ENCODE data around the gene GOLIM4.

- TF ChIP-seq CTCF (IDR thresholded peaks at IDR 0.05) (no peak), POLR2A (IDR thresholded peaks at IDR 0.05) (no peak)
Observed at GRCh38 chr3:168028086-168028485, 67.6 kb downstream of the GOLIM4 start.

Measured in body of pancreas (tissue), 4 donors.